ENCODE measurements around the gene SBNO2.
A peak's percentile ranks its signal among the peaks of the same experiment; 100 is the strongest.
"Not testable (repeated sequence)": the region's sequence is repeated elsewhere in the genome, so short reads cannot be mapped to it uniquely, and the experiment has no call there.

The SBNO2 gene

GRCh38 chr19:1132552-1133383, 41.3 kb downstream of the SBNO2 start:
- peak; percentile 58 for DNase-seq

GRCh38 chr19:1131718-1132551, 42.1 kb downstream of the SBNO2 start:
- DNase-seq = peak; percentile 78

DNA sequence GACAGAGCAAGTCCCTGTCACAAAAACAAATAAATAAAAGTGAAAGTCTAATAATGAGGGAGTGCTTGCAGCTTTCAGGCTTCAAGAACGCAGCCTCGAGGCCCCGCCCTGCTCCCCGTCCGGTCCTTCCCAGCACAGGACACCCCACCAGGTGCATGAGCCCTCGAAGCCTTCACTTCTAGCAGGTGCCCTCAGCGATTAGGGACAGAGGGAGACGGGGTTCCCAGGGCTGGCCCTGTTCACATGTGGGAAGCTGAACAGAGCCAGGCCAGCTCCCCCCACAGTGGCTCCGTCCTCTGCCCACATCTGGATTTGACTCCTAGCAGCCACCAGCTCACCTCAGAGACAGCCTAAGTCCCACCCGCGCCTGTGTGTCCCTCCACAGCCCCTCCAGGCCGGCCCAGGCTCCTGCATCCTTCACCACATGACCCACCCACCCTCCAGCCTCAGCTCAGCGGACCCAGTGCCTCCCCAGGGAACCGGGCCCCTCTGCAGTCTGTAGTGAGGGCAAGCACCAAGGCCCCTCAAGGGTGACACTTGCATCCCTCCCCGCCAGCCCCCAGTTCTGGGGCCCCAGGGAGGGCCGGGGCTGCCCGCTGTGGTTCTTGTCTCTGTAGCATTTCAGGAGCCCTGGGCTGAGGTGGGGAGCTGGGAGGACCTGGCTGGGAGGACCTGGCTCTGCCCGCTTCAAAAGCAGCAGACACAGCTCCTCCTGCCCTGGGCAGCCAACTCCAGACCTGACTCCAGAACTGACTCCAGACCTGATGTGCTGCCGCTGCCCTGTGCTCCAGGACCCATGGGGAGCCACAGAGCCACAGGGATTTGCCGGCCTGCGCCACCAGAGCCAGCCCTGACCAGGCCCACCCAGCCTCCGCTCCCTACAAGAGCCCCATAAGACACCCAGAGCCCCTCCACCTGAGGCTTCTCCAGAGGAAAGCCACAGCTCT, 43.0 kb downstream of the SBNO2 start:
- DNase-seq = no peak

- DNase-seq = no peak
Observed at GRCh38 chr19:1129535-1129934, 44.5 kb downstream of the SBNO2 start.

DNA sequence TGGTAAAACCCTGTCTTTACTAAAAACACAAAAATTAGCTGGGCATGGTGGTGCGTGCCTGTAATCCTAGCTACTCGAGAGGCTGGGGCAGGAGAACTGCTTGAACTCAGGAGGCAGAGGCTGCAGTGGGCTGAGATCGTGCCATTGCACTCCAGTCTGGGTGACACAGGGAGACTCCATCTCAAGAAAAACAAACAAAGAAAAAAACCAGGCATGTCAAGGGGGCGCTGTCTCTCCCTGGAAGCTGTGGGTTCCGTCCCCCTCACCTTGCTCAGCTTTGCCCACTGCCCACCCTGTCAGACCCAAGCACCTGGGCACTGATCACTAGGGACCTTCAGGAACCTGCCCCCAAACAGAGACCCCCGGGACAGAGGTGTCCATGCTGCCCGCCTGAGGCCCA, 45.0 kb downstream of the SBNO2 start:
- not testable (repeated sequence) for DNase-seq

- no peak for DNase-seq
Observed at GRCh38 chr19:1128106-1128505, 46.0 kb downstream of the SBNO2 start.

GRCh38 chr19:1126984-1127760, 46.9 kb downstream of the SBNO2 start:
- no peak for DNase-seq

DNA sequence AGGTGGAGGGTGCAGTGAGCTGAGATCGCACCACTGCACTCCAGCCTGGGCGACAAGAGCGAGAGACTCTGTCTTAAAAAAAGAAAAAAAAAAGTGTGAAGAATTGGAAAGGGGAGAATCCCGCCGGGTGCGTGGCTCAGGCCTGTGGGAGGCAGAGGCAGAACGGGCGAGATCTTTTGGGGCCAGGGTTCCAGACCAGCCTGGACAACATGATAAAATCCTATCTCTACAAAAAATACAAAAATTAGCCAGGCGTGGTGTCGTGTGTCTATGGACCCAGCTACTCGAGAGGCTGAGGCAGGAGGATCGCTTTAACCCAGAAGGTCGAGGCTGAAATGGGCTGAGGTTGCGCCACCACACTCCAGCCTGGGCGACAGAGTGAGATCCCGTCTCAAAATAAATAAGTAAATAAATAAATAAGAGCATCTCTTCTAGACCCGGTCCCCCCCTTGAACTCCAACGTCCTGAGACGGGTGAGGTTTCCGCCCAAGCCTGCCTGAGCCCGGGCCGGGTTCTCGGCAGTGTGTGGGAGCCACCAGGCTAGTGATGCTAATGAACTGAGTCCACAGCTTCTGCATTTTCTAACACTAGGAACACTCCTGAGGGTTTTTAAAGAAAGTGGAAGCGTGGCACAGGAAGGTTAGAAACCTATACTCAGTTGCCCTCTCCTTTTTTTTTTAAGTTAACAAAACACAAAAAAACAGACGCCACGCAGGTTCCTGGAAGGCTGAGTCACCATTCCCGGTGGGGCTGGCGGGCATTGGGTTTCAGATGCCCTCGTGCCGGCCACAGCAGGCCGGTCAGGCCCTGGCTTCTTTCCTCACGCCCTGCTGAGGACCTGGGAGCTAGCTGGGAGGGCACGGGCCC, 48.2 kb downstream of the SBNO2 start:
- DNase-seq = no peak

- no peak for DNase-seq
Observed at GRCh38 chr19:1123885-1124677, 50.0 kb downstream of the SBNO2 start.

DNA sequence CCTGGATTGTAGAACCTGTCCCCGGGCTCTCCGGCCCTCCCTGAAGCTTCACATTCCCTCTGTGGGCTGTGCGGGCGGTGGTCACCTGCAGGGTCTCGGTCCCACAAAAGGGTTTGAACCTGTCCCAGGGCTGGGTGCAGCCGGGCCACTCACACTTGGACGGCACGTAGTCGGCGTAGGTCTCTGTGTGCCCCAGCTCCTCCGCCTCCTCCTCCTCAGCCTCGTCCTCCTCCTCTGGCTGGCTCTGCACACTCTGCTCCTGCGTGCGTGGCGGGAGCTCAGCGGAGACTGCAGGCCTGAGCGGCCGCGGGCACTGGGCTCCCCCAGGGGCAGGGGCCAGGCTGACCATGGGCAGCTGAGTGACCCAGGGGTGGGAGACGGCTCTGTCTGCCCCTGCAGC, 50.7 kb downstream of the SBNO2 start:
- DNase-seq = no peak

DNA sequence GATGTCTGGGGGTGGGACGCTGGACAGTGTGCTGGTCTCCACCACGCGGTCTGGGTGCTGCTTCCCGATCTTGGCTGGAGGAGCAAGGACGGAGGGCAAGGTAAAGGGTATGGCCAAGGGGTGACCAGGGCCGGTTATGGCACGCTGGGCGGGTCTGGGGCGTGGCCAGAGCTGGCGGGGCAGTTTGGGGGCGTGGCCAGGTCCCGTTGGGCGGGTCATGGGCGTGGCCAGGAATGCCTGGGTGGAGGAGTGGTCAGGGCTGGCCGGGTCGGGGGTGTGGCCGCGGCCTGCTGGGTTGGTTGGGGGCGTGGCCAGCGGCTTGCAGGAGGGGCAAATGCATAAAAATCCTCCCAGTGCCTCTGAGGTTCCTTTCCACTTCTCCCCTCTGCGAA, 51.1 kb downstream of the SBNO2 start:
- no peak for DNase-seq

- no peak for DNase-seq
Observed at GRCh38 chr19:1122021-1122971, 51.8 kb downstream of the SBNO2 start.

DNA sequence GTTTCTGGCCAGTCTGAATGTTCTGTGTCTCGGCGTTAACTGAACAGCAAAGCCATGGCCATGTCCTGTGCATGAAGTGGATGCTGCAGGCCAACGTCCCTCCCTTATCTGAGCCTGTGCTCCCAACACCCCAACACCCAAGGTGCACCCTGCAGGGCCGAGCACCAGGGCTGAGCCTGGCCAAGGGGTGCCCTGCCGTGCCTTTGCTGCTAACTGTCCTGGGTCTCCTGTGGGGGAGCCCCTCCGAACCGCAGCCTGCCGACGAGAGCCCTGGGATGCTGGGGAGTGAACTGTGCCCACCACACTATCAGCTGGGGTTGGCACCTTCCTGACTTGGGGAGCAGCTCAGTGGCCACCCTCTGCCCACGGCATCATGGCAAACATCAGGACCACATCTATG, 52.7 kb downstream of the SBNO2 start:
- no peak for DNase-seq

GRCh38 chr19:1119475-1120217, 54.4 kb downstream of the SBNO2 start:
- no peak for DNase-seq

GRCh38 chr19:1118999-1119398, 55.1 kb downstream of the SBNO2 start:
- no peak for DNase-seq

DNA sequence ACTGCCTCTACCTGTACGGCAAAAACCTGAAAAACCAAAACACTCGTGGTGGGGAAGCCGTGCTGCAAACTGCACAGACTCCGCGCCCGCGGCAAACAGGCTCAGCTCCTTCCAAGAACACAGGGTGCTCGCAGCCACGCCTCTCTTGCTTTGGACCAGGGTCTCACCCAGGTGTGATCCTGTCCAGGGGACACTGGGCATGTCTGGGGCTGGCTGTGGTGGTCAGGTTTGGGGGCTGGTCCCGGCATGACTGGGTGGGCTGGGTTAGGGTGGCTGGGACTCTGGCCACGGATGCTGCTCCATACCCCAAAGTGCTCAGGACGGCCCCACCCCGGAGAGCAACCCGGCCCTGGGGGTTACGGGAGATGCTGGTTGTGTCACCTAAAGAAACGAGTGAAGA, 56.4 kb downstream of the SBNO2 start:
- DNase-seq = no peak

DNA sequence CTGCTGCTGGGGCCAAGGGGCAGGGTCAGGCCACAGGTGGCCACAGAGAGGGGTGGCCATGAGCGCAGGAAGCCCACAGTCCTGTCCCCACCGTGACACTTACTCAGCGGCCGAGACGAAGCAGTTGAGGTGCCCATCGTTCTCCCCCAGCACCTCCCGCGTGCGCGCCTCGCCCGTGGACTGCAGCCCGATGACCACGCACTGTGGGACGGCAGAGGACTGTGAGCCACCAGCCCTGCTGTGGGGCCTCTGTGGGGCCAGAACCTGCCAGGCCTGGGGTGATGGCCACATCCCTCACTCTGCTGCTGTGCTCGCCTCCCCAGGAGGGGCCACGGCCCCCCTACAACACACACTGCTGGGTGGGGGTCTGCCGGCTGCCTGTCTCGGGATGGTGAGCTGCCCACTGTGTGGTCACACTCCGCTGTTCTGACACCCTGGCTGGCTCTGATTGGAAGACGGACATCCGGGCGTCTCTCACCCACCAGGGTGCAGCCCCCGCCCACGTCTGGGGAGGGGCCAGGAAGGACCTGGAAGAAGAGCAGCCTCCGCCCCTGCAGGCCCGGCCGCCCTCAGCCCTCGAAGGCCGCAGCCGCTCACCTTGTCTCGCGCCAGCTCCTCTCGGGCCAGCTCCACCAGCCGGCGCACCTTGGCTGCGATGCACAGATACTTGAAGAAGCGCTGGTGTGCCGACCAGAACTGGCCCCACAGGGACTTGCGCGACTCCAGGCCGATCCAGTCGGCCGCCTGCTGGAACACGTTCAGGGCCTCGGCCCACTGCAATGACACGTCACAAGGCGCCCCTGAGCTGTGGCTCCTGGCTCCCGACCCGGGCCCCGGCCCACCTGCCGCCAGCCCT, 57.1 kb downstream of the SBNO2 start:
- no peak for DNase-seq
